ENCODE measurements around the gene NDFIP1. TPM values are rescaled to one million over a fixed set of nuclear protein-coding genes. Genes with fewer than 3 reads are reported as not detected.
"Not testable (repeated sequence)": the region's sequence is repeated elsewhere in the genome, so short reads cannot be mapped to it uniquely, and the experiment has no call there.

Gene NDFIP1
- total RNA-seq, 4 donors from 2014 or later, result 19.1 to 92.2 (median 65.6) TPM

DNA sequence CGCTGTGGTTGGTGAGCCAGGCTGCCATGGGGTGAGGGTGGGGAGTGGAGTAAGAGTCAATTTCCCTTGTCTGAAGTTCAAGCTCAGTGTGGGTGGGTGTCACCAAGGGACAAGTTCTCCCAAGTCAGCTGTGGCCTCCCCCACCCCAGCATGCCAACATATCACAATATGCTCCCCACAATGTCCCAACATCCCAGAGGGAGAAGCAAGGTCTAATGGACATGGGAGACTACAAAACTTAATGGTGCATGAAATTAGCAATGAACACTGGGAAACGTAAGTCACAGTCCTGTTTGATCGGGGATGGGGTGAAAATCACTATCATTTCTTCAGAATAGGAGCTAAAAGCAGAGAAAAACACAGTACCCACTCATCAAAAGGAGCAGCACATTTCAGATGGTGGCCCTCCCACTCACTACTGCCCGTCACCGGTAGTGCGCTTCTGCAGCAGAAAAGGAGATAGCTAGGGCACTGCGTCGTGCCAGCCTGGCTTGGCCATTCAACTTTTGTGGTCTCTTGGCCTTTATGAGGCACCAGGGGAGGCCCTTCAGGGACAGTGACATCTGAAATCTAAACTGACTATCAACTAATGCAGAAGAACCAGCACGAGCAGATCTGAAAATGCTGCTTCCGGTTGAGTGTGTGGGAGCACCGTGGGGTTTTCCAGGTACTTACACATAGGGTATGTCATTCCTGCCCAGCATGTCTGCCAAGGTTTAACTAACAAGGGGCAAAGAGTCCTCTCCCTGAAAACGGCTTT is 20.5 kb upstream of the NDFIP1 start:
- in situ Hi-C loops (cut with MboI; ENCODE audit: low pct_ligation_motif_present in 1 of 4, low pct_unique_long_range_greater_than_20kb in 1 of 4, low sequenced_read_pairs in 3 of 4), result no loop called here
- Histone ChIP-seq H3K4me1 (no peaks in the 10 kb centered on the region), H3K9me3 (no peaks in the 10 kb centered on the region), H3K27me3 (no peaks in the 10 kb centered on the region), H3K36me3 (no peaks in the 10 kb centered on the region), H3K4me3 (no peak overlapping the region), H3K27ac (no peak overlapping the region)
- TF ChIP-seq CTCF (IDR thresholded peaks at IDR 0.05) (no peak), EP300 (IDR thresholded peaks at IDR 0.05; ENCODE audit: low read depth) (no peak), POLR2A (IDR thresholded peaks at IDR 0.05) (no peak), POLR2AphosphoS5 (IDR thresholded peaks at IDR 0.05) (no peak)
- intact Hi-C loops (cut with DNase I; ENCODE audit: low total_unique reads), result no loop called here
- DNase-seq, result no peak
- WGBS, 2 donors (ENCODE audit: low coverage in 1 of 2), result 83 to 100% methylated on average over 1 to 12 of the region's 12 CpGs

- H3K9me3 ChIP-seq; DNase-seq; in situ Hi-C loops (cut with MboI; ENCODE audit: low pct_ligation_motif_present in 1 of 4, low pct_unique_long_range_greater_than_20kb in 1 of 4, low sequenced_read_pairs in 3 of 4); H3K27ac ChIP-seq; H3K4me1 ChIP-seq; intact Hi-C loops (cut with DNase I; ENCODE audit: low total_unique reads); H3K4me3 ChIP-seq; H3K36me3 ChIP-seq; H3K27me3 ChIP-seq: not testable (repeated sequence)
- WGBS, 2 donors (ENCODE audit: low coverage in 1 of 2), result 74 to 94% methylated on average over 12 to 15 of the region's 15 CpGs
Observed at GRCh38 chr5:142088855-142089479, 19.6 kb upstream of the NDFIP1 start.

GRCh38 chr5:142091012-142091411 is 17.6 kb upstream of the NDFIP1 start:
- no peaks in the 10 kb centered on the region for H3K4me1 ChIP-seq
- no peaks in the 10 kb centered on the region for H3K27me3 ChIP-seq
- no peaks in the 10 kb centered on the region for H3K36me3 ChIP-seq
- WGBS, 2 donors (ENCODE audit: low coverage in 1 of 2), result 17 to 36% methylated on average over 1 of the region's 1 CpG
- intact Hi-C loops (cut with DNase I; ENCODE audit: low total_unique reads) (no loop called here), in situ Hi-C loops (cut with MboI; ENCODE audit: low pct_ligation_motif_present in 1 of 4, low pct_unique_long_range_greater_than_20kb in 1 of 4, low sequenced_read_pairs in 3 of 4) (no loop called here)
- no peak overlapping the region for H3K27ac ChIP-seq
- no peak overlapping the region for H3K4me3 ChIP-seq
- H3K9me3 ChIP-seq, result no peaks in the 10 kb centered on the region
- TF ChIP-seq CTCF (IDR thresholded peaks at IDR 0.05) (no peak), EP300 (IDR thresholded peaks at IDR 0.05; ENCODE audit: low read depth) (no peak), POLR2A (IDR thresholded peaks at IDR 0.05) (no peak), POLR2AphosphoS5 (IDR thresholded peaks at IDR 0.05) (no peak)
- no peak for DNase-seq

GRCh38 chr5:142091922-142092321 is 16.7 kb upstream of the NDFIP1 start:
- Histone ChIP-seq H3K36me3 (no peaks in the 10 kb centered on the region), H3K27me3 (no peaks in the 10 kb centered on the region), H3K27ac (no peak overlapping the region), H3K4me1 (no peaks in the 10 kb centered on the region), H3K9me3 (no peaks in the 10 kb centered on the region), H3K4me3 (no peak overlapping the region)
- intact Hi-C loops (cut with DNase I; ENCODE audit: low total_unique reads) (no loop called here), in situ Hi-C loops (cut with MboI; ENCODE audit: low pct_ligation_motif_present in 1 of 4, low pct_unique_long_range_greater_than_20kb in 1 of 4, low sequenced_read_pairs in 3 of 4) (no loop called here)
- 33 to 36% methylated on average over 2 of the region's 2 CpGs for WGBS, 2 donors (ENCODE audit: low coverage in 1 of 2)
- no peak for TF ChIP-seq EP300 (IDR thresholded peaks at IDR 0.05; ENCODE audit: low read depth)
- TF ChIP-seq POLR2A (IDR thresholded peaks at IDR 0.05), result no peak
- no peak for TF ChIP-seq POLR2AphosphoS5 (IDR thresholded peaks at IDR 0.05)
- no peak for TF ChIP-seq CTCF (IDR thresholded peaks at IDR 0.05)
- no peak for DNase-seq

All from transverse colon (tissue), 4 donors.